Panc1 (cell line): ENCODE data around the gene PHF1.

Experiments
- POLR2AphosphoS5 ChIP-seq: IDR thresholded peaks from 2 replicates; pipeline ENCODE4 v1.6.1; 2012; ENCODE audit warnings: mild to moderate bottlenecking, low read depth, low read length, moderate library complexity
- SIN3A ChIP-seq: IDR thresholded peaks from 2 replicates; pipeline ENCODE4 v1.6.1; 2012; ENCODE audit warnings: low read depth, mild to moderate bottlenecking, low read length, moderate library complexity, borderline replicate concordance; ENCODE audit not compliant: insufficient read depth
- TCF7L2 ChIP-seq: IDR thresholded peaks from 2 replicates; pipeline ENCODE4 v1.6.1; 2011; ENCODE audit warnings: mild to moderate bottlenecking, low read depth, low read length, inconsistent platforms
- TF ChIP-seq, protein P1 (sequence below): fragments of 450-650 bp; IDR thresholded peaks from 2 replicates; pipeline ENCODE4 v1.5.1; 2017; ENCODE audit warnings: mild to moderate bottlenecking
- TF ChIP-seq, protein P2 (sequence below), 2 experiments: IDR thresholded peaks; 2 replicates each; pipeline ENCODE4 v1.6.1; 2011 to 2012; ENCODE audit warnings: low read depth in 2 of 2, control low read depth in 1 of 2, low read length in 1 of 2, mild to moderate bottlenecking in 1 of 2, moderate library complexity in 1 of 2; ENCODE audit not compliant: insufficient read depth in 1 of 2

DNA sequence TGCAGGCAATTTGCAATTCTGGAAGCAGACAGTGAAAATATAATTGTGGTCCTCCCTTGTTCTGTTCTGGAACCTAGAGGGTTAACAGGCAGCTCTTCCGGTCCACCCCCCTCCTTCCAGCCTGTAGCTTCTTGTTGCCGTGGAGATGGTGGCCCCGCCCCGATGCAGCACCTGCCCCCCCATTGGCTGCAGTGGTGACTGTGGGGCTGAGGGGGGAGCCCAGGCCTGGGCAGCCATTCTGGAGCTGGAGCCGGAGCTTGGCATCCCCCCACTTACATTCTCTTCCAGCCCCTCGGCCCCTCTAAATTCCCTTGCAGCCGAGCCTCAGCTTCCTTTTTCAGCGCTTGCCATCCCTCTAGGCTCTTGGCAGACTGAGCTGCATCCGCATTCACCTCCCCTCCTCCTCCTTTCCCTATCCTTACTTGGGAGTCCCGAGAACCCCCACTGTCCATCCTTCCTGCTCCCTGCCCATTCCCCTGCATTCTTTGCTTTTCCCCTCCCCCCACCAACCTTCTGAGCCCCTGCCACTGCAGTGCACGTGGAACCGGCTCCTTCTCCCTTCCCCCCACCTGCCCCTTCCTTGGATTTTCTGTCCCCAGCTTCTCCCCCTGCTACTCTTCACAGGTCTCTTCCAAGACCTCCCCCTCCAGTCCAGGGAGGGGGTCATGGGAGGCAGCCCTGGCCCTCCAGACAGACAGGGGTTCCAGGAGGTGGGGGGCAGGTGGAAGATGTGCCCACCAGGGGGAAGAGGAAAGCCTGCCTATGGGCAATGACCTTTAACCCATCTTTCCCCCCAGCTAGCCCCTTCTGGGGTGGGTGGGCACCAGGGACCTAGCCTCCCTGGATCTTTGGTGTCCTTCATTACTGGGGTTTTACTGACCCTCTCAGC is 20.4 kb downstream of the PHF1 start:
- TF ChIP-seq, protein P1, sequence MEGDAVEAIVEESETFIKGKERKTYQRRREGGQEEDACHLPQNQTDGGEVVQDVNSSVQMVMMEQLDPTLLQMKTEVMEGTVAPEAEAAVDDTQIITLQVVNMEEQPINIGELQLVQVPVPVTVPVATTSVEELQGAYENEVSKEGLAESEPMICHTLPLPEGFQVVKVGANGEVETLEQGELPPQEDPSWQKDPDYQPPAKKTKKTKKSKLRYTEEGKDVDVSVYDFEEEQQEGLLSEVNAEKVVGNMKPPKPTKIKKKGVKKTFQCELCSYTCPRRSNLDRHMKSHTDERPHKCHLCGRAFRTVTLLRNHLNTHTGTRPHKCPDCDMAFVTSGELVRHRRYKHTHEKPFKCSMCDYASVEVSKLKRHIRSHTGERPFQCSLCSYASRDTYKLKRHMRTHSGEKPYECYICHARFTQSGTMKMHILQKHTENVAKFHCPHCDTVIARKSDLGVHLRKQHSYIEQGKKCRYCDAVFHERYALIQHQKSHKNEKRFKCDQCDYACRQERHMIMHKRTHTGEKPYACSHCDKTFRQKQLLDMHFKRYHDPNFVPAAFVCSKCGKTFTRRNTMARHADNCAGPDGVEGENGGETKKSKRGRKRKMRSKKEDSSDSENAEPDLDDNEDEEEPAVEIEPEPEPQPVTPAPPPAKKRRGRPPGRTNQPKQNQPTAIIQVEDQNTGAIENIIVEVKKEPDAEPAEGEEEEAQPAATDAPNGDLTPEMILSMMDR: no peak
- TF ChIP-seq TCF7L2 (no peak), POLR2AphosphoS5 (no peak), SIN3A (no peak)
- TF ChIP-seq, protein P2, sequence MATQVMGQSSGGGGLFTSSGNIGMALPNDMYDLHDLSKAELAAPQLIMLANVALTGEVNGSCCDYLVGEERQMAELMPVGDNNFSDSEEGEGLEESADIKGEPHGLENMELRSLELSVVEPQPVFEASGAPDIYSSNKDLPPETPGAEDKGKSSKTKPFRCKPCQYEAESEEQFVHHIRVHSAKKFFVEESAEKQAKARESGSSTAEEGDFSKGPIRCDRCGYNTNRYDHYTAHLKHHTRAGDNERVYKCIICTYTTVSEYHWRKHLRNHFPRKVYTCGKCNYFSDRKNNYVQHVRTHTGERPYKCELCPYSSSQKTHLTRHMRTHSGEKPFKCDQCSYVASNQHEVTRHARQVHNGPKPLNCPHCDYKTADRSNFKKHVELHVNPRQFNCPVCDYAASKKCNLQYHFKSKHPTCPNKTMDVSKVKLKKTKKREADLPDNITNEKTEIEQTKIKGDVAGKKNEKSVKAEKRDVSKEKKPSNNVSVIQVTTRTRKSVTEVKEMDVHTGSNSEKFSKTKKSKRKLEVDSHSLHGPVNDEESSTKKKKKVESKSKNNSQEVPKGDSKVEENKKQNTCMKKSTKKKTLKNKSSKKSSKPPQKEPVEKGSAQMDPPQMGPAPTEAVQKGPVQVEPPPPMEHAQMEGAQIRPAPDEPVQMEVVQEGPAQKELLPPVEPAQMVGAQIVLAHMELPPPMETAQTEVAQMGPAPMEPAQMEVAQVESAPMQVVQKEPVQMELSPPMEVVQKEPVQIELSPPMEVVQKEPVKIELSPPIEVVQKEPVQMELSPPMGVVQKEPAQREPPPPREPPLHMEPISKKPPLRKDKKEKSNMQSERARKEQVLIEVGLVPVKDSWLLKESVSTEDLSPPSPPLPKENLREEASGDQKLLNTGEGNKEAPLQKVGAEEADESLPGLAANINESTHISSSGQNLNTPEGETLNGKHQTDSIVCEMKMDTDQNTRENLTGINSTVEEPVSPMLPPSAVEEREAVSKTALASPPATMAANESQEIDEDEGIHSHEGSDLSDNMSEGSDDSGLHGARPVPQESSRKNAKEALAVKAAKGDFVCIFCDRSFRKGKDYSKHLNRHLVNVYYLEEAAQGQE (IDR thresholded peaks at IDR 0.05; ENCODE audit: insufficient read depth in 1 of 2, low read depth in 2 of 2, low read length in 1 of 2): no peak
